ENCODE results near the gene TEAD2.

DNA sequence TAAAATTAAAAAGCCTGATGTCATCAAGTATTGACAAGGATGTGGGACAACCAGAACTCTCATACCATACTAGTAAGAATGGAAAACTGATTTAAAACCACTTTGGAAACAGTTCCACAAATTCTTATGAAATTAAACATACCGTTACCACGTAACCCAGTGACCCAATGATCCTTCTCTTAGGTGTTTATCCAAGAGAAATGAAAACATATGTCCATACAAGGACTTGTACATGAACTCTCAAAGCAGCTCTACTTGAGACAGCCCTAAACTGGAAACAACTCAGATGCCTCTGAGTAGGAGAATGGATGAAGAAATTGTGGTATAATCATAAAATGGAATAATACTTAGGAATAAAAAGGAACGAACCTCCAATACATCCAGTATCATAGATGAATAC lies 64.8 kb downstream of the TEAD2 start:
- TF ChIP-seq GTF2F1 (IDR thresholded peaks at IDR 0.05; ENCODE audit: low read depth, low read length) (no peak), ESRRA (IDR thresholded peaks at IDR 0.05; ENCODE audit: borderline replicate concordance, low read depth) (no peak)
- TF ChIP-seq, protein P1, sequence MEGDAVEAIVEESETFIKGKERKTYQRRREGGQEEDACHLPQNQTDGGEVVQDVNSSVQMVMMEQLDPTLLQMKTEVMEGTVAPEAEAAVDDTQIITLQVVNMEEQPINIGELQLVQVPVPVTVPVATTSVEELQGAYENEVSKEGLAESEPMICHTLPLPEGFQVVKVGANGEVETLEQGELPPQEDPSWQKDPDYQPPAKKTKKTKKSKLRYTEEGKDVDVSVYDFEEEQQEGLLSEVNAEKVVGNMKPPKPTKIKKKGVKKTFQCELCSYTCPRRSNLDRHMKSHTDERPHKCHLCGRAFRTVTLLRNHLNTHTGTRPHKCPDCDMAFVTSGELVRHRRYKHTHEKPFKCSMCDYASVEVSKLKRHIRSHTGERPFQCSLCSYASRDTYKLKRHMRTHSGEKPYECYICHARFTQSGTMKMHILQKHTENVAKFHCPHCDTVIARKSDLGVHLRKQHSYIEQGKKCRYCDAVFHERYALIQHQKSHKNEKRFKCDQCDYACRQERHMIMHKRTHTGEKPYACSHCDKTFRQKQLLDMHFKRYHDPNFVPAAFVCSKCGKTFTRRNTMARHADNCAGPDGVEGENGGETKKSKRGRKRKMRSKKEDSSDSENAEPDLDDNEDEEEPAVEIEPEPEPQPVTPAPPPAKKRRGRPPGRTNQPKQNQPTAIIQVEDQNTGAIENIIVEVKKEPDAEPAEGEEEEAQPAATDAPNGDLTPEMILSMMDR (IDR thresholded peaks at IDR 0.05 in 2 of 3, conservative IDR thresholded peaks at IDR 0.05 in 1 of 3; ENCODE audit: insufficient read depth in 2 of 3, low read depth in 1 of 3, low read length in 3 of 3), result no peak

Data from K562 (cell line).